Upper lobe of right lung (tissue), 1 donor: Measurements from ENCODE around the gene MAB21L4. TPM values are rescaled to one million over a fixed set of nuclear protein-coding genes. Genes with fewer than 3 reads are reported as not detected.

Source experiments
- ATAC-seq: fragments of 200-7000 bp; cut with Tn5 transposase; one replicate; pipeline ENCODE4 v1.9.1; 2020; ENCODE audit warnings: mild to moderate bottlenecking, moderate library complexity
- DNase-seq: peaks from one replicate; pipeline ENCODE4 v3.0.0-alpha.2; 2020
- H3K27ac ChIP-seq: fragments of 200-600 bp; one replicate; pipeline ENCODE4 v1.8.0; 2022
- H3K27me3 ChIP-seq: fragments of 200-600 bp; one replicate; pipeline ENCODE4 v1.8.0; 2022; ENCODE audit warnings: mild to moderate bottlenecking
- H3K36me3 ChIP-seq: fragments of 200-600 bp; one replicate; pipeline ENCODE4 v1.8.0; 2022
- H3K4me1 ChIP-seq: fragments of 200-600 bp; one replicate; pipeline ENCODE4 v1.8.0; 2022
- H3K4me3 ChIP-seq: fragments of 200-600 bp; one replicate; pipeline ENCODE4 v1.8.0; 2022; ENCODE audit warnings: mild to moderate bottlenecking
- H3K9me3 ChIP-seq: fragments of 200-600 bp; one replicate; pipeline ENCODE4 v1.8.0; 2022
- CTCF ChIP-seq: fragments of 200-600 bp; IDR thresholded peaks from one replicate; pipeline ENCODE4 v1.8.0; 2022; ENCODE audit warnings: antibody characterized with exemption
- intact Hi-C: fragments of 100-400 bp; cut with DNase I; formaldehyde crosslinking; loops from one replicate; pipeline ENCODE4 v1.11.0; 2022
- long read RNA-seq: library from polyadenylated mRNA; unstranded; transcript quantifications from one replicate; pipeline ENCODE4 v2.0.0, GENCODE V29; 2021
- total RNA-seq: library from RNA; stranded (reverse); fragmentation: NEBNext Ultra II Directional; extraction: Animal tissue kit (Norgen Biotek cat#: 25700); gene quantifications from one replicate; pipeline ENCODE4 v1.2.1, GENCODE V29; 2021
- donor health status: DM: no; HTN: yes; CAD: no; lungs with severe emphysema.

The MAB21L4 gene
- 22.2 TPM for total RNA-seq
- long read RNA-seq, transcript MAB21L4-202 (5 exons, 1,911 nt) = major isoform, 16 of 30 reads
- long read RNA-seq, partial matches to known transcripts = 10 of 30 reads
- long read RNA-seq, other reads (novel, unspliced or antisense) = 4 of 30 reads

GRCh38 chr2:240895656-240896388 is at the start of gene MAB21L4:
Gene MAB21L4, minus strand, starts transcription at chr2:240896156. Its CDS starts 159 bp downstream, at chr2:240895997.
- peaks cover 15% of the 10 kb centered on the region for H3K4me1 ChIP-seq
- ATAC-seq (peak; percentile 74), DNase-seq (no peak)
- H3K4me3 ChIP-seq = peak within 1 kb of the TSS; percentile 32
- no peaks in the 10 kb centered on the region for H3K9me3 ChIP-seq
- H3K36me3 ChIP-seq = no peaks in the 10 kb centered on the region
- intact Hi-C loops = no loop called here
- H3K27me3 ChIP-seq = no peaks in the 10 kb centered on the region
- H3K27ac ChIP-seq = peak within 1 kb of the TSS; percentile 58
- TF ChIP-seq CTCF = no peak

GRCh38 chr2:240936106-240936505 is 40.1 kb upstream of the MAB21L4 start:
- H3K9me3 ChIP-seq = no peaks in the 10 kb centered on the region
- H3K4me1 ChIP-seq = no peaks in the 10 kb centered on the region
- H3K4me3 ChIP-seq = no peak overlapping the region
- intact Hi-C loops = no loop called here
- H3K27me3 ChIP-seq = no peaks in the 10 kb centered on the region
- ATAC-seq (no peak), DNase-seq (peak; percentile 35)
- no peak for TF ChIP-seq CTCF
- H3K36me3 ChIP-seq = no peaks in the 10 kb centered on the region
- H3K27ac ChIP-seq = no peak overlapping the region

- no peaks in the 10 kb centered on the region for H3K4me1 ChIP-seq
- intact Hi-C loops = no loop called here
- H3K27me3 ChIP-seq = no peaks in the 10 kb centered on the region
- H3K27ac ChIP-seq = no peak overlapping the region
- TF ChIP-seq CTCF = no peak
- DNase-seq (peak; percentile 52), ATAC-seq (no peak)
- H3K4me3 ChIP-seq = no peak overlapping the region
- no peaks in the 10 kb centered on the region for H3K36me3 ChIP-seq
- no peaks in the 10 kb centered on the region for H3K9me3 ChIP-seq
Observed at GRCh38 chr2:240935103-240935876, 39.3 kb upstream of the MAB21L4 start.

GRCh38 chr2:240934701-240935102 is 38.7 kb upstream of the MAB21L4 start:
- Histone ChIP-seq H3K27me3 (no peaks in the 10 kb centered on the region), H3K4me1 (no peaks in the 10 kb centered on the region), H3K4me3 (no peak overlapping the region), H3K27ac (no peak overlapping the region), H3K36me3 (no peaks in the 10 kb centered on the region), H3K9me3 (no peaks in the 10 kb centered on the region)
- intact Hi-C loops = no loop called here
- ATAC-seq (no peak), DNase-seq (peak; percentile 60)
- TF ChIP-seq CTCF = no peak

GRCh38 chr2:240933966-240934700 is 38.2 kb upstream of the MAB21L4 start:
- ATAC-seq = no peak
- H3K27ac ChIP-seq = no peak overlapping the region
- no peaks in the 10 kb centered on the region for H3K36me3 ChIP-seq
- no peaks in the 10 kb centered on the region for H3K27me3 ChIP-seq
- intact Hi-C loops = no loop called here
- no peaks in the 10 kb centered on the region for H3K4me1 ChIP-seq
- no peak overlapping the region for H3K4me3 ChIP-seq
- peak; percentile 51 for DNase-seq
- no peaks in the 10 kb centered on the region for H3K9me3 ChIP-seq
- no peak for TF ChIP-seq CTCF
